Panc1 (cell line): ENCODE results near the gene MYBBP1A.

Experiments
- POLR2AphosphoS5 ChIP-seq: IDR thresholded peaks from 2 replicates; pipeline ENCODE4 v1.6.1; 2012; ENCODE audit warnings: mild to moderate bottlenecking, low read depth, low read length, moderate library complexity
- SIN3A ChIP-seq: IDR thresholded peaks from 2 replicates; pipeline ENCODE4 v1.6.1; 2012; ENCODE audit warnings: low read depth, mild to moderate bottlenecking, low read length, moderate library complexity, borderline replicate concordance; ENCODE audit not compliant: insufficient read depth
- TF ChIP-seq, protein P1 (sequence below): fragments of 450-650 bp; IDR thresholded peaks from 2 replicates; pipeline ENCODE4 v1.5.1; 2017; ENCODE audit warnings: mild to moderate bottlenecking
- TF ChIP-seq, protein P2 (sequence below), 2 experiments: IDR thresholded peaks; 2 replicates each; pipeline ENCODE4 v1.6.1; 2011 to 2012; ENCODE audit warnings: low read depth in 2 of 2, control low read depth in 1 of 2, low read length in 1 of 2, mild to moderate bottlenecking in 1 of 2, moderate library complexity in 1 of 2; ENCODE audit not compliant: insufficient read depth in 1 of 2

DNA sequence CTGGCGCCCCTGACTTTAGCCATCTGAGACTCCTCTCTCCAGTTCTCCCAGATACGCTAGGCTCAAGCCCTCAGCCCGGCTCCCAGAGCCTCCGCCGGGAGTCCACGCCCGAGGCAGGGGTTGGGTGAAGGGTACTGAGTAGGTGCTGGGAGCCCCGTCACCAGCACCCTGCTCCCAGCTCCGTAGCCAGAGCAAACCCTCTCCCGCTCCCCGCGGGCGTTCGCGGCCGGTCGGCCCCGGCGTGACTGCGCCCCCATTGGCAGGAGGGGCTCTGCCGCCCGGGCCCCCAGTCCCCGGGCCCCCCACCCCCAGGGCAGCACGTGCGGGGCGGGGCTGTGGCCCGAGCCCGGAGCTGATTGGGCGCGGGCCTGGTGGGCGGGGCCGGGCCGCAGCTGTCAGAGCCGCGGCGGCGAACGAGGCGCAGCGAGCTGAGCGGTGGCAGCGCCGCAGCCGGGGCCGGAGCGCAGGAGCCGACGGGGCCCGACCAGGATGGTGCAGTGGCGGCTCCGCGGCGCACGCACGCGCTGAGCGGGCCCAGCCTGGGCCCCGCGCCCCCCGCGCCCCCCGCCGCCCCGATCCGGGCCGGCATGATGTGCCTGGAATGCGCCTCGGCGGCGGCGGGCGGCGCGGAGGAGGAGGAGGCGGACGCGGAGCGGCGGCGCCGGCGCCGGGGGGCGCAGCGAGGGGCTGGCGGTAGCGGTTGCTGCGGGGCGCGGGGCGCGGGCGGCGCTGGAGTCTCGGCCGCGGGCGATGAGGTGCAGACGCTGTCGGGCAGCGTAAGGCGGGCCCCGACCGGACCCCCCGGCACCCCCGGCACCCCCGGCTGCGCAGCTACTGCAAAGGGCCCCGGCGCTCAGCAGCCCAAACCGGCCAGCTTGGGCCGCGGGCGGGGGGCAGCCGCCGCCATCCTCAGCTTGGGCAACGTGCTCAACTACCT, 56.5 kb downstream of the MYBBP1A start, which contains the start of gene SPNS2:
- TF ChIP-seq, protein P1, sequence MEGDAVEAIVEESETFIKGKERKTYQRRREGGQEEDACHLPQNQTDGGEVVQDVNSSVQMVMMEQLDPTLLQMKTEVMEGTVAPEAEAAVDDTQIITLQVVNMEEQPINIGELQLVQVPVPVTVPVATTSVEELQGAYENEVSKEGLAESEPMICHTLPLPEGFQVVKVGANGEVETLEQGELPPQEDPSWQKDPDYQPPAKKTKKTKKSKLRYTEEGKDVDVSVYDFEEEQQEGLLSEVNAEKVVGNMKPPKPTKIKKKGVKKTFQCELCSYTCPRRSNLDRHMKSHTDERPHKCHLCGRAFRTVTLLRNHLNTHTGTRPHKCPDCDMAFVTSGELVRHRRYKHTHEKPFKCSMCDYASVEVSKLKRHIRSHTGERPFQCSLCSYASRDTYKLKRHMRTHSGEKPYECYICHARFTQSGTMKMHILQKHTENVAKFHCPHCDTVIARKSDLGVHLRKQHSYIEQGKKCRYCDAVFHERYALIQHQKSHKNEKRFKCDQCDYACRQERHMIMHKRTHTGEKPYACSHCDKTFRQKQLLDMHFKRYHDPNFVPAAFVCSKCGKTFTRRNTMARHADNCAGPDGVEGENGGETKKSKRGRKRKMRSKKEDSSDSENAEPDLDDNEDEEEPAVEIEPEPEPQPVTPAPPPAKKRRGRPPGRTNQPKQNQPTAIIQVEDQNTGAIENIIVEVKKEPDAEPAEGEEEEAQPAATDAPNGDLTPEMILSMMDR = no peak
- TF ChIP-seq SIN3A = no peak
- TF ChIP-seq, protein P2, sequence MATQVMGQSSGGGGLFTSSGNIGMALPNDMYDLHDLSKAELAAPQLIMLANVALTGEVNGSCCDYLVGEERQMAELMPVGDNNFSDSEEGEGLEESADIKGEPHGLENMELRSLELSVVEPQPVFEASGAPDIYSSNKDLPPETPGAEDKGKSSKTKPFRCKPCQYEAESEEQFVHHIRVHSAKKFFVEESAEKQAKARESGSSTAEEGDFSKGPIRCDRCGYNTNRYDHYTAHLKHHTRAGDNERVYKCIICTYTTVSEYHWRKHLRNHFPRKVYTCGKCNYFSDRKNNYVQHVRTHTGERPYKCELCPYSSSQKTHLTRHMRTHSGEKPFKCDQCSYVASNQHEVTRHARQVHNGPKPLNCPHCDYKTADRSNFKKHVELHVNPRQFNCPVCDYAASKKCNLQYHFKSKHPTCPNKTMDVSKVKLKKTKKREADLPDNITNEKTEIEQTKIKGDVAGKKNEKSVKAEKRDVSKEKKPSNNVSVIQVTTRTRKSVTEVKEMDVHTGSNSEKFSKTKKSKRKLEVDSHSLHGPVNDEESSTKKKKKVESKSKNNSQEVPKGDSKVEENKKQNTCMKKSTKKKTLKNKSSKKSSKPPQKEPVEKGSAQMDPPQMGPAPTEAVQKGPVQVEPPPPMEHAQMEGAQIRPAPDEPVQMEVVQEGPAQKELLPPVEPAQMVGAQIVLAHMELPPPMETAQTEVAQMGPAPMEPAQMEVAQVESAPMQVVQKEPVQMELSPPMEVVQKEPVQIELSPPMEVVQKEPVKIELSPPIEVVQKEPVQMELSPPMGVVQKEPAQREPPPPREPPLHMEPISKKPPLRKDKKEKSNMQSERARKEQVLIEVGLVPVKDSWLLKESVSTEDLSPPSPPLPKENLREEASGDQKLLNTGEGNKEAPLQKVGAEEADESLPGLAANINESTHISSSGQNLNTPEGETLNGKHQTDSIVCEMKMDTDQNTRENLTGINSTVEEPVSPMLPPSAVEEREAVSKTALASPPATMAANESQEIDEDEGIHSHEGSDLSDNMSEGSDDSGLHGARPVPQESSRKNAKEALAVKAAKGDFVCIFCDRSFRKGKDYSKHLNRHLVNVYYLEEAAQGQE (IDR thresholded peaks at IDR 0.05; ENCODE audit: insufficient read depth in 1 of 2, low read depth in 2 of 2, low read length in 1 of 2) = no peak
- TF ChIP-seq POLR2AphosphoS5 = no peak
